ENCODE data around the gene RAD51B. TPM values are rescaled to one million over a fixed set of nuclear protein-coding genes. Genes with fewer than 3 reads are reported as not detected.

RAD51B gene
- polyA plus RNA-seq, 1 experiment, result 6.6 TPM

DNA sequence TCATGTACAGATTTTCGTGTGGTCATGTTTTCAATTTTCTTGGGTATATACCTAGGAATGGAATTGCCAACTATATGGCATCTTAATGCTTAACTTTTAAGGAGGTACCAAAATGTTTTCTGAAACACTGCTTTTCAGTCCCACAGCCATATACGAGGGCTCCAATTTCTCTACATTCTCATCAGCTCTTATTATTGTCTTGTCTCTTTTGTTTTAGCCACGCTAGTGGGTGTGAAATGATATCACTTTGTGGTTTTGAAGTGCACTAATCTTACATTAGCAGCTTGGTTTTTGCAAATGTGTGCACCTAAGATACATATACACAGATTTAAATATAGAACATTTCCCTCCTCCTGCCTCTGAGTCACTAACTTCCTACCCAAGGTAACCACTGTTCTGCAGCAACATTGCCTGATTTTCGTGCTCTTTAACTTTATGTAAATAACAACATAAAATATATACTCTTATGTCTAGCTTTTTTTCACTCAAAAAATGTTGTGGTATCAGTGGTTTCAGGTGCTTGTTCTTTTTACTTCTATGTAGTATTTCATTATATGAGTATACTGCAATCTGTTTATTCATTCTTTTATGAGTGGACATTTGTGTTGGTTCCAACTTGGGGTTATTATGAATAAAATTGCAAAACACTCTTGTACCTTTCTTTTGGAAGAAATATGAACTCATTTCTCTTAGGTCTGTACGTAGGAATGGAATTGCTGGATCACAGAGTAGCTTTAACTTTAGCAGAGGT is 900.2 kb downstream of the RAD51B start:
- Histone ChIP-seq H3K27me3 (ENCODE audit: control insufficient read depth, insufficient read depth, low read length) (no peaks in the 10 kb centered on the region), H3K9me3 (ENCODE audit: control insufficient read depth, insufficient read depth, low read length) (peaks cover 4% of the 10 kb centered on the region), H3K27ac (ENCODE audit: low read depth, low read length) (no peak overlapping the region), H3K4me3 (ENCODE audit: low read depth, low read length) (no peak overlapping the region)
- TF ChIP-seq, protein P1, sequence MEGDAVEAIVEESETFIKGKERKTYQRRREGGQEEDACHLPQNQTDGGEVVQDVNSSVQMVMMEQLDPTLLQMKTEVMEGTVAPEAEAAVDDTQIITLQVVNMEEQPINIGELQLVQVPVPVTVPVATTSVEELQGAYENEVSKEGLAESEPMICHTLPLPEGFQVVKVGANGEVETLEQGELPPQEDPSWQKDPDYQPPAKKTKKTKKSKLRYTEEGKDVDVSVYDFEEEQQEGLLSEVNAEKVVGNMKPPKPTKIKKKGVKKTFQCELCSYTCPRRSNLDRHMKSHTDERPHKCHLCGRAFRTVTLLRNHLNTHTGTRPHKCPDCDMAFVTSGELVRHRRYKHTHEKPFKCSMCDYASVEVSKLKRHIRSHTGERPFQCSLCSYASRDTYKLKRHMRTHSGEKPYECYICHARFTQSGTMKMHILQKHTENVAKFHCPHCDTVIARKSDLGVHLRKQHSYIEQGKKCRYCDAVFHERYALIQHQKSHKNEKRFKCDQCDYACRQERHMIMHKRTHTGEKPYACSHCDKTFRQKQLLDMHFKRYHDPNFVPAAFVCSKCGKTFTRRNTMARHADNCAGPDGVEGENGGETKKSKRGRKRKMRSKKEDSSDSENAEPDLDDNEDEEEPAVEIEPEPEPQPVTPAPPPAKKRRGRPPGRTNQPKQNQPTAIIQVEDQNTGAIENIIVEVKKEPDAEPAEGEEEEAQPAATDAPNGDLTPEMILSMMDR (IDR thresholded peaks at IDR 0.05; ENCODE audit: low read depth, low read length), result no peak
- CTCF ChIA-PET, result no interaction called here
- DNase-seq (ENCODE audit: low read depth, low spot score), result no peak
- POLR2A ChIA-PET, result no interaction called here

DNA sequence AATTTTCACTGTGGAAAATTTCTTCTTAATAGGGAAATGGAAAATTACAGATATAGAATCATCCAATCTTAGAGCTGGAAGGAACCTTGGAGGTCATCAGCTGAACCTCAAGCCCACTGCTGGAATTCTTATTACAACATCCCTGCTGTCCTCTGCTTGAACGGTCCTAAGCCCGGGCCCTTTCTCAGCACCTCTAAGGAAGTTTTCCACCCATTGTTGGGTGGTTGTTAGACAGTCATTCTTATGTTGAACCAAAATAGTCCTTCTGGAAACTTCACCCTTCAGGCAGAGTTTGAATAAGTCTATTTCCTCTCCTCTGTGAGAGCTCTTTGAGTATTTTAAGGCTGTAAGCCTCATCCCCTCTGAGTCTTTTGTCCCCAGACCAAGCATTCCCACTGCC is 902.6 kb downstream of the RAD51B start:
- no peak overlapping the region for H3K4me3 ChIP-seq (ENCODE audit: low read depth, low read length)
- no peaks in the 10 kb centered on the region for H3K27me3 ChIP-seq (ENCODE audit: control insufficient read depth, insufficient read depth, low read length)
- ChIA-PET POLR2A (no interaction called here), CTCF (no interaction called here)
- peaks cover 4% of the 10 kb centered on the region for H3K9me3 ChIP-seq (ENCODE audit: control insufficient read depth, insufficient read depth, low read length)
- DNase-seq (ENCODE audit: low read depth, low spot score), result no peak
- TF ChIP-seq, protein P1 (IDR thresholded peaks at IDR 0.05; ENCODE audit: low read depth, low read length), result no peak
- no peak overlapping the region for H3K27ac ChIP-seq (ENCODE audit: low read depth, low read length)

DNA sequence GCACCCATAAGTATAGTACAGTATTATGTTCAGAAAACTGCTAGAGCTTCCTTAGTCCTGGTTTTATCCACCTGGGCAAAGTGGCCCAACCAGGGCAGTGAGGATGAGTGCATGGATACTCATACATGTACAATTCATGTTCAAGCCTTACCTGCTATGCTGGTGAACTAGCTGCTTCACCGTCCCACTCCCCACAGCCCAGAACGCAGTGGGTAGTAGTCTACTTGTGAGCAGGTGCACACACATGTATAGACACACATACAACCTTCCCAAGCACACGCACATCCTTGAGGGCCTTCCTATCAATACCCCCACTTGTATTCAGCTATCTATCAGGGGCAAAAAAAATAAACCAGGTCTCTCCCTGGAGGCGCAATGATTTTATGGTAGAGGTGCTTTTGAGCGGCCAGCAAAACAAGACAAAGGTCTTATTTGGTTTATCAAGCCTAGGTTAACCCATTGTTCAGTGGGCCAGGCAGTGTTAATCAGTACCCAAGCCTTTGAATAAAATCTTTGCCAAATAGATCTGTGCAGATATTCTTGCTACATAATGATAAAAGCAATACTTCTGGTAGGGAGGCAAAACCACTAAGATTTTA is 903.5 kb downstream of the RAD51B start:
- CTCF ChIA-PET, result interaction anchor here (0.7 kb wide), 1 partner anchor 789 kb away, joined by 3 read pairs; no protein-coding TSS in a partner anchor
- no peak for DNase-seq (ENCODE audit: low read depth, low spot score)
- Histone ChIP-seq H3K9me3 (ENCODE audit: control insufficient read depth, insufficient read depth, low read length) (peaks cover 4% of the 10 kb centered on the region), H3K4me3 (ENCODE audit: low read depth, low read length) (no peak overlapping the region), H3K27me3 (ENCODE audit: control insufficient read depth, insufficient read depth, low read length) (no peaks in the 10 kb centered on the region), H3K27ac (ENCODE audit: low read depth, low read length) (no peak overlapping the region)
- POLR2A ChIA-PET, result no interaction called here
- TF ChIP-seq, protein P1 (IDR thresholded peaks at IDR 0.05; ENCODE audit: low read depth, low read length), result no peak

DNA sequence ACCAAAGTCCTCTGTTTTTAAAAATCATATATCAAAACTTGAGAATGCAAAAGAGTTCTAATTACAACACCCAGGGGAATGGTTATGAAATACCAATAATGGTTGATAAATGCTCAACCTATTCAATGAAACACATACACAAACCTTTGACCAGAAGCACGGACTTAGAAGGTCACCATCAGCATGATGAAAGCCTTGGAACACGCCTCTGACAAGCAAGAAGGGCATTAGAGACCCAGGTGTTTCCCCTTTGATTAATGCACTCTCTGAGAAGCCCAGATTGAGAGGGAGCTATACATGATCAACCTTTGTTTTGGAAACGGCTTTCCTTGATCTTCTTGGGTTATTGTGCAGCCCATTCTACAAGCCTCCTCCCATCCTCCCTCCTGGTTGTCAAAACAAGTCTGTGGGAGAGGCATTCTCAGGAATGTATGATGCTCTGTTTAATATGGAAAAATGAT is 904.3 kb downstream of the RAD51B start:
- POLR2A ChIA-PET, result no interaction called here
- Histone ChIP-seq H3K27ac (ENCODE audit: low read depth, low read length) (no peak overlapping the region), H3K27me3 (ENCODE audit: control insufficient read depth, insufficient read depth, low read length) (no peaks in the 10 kb centered on the region), H3K9me3 (ENCODE audit: control insufficient read depth, insufficient read depth, low read length) (peaks cover 4% of the 10 kb centered on the region), H3K4me3 (ENCODE audit: low read depth, low read length) (no peak overlapping the region)
- DNase-seq (ENCODE audit: low read depth, low spot score), result no peak
- TF ChIP-seq, protein P1 (IDR thresholded peaks at IDR 0.05; ENCODE audit: low read depth, low read length), result no peak
- CTCF ChIA-PET, result interaction anchor here (0.7 kb wide), 1 partner anchor 790 kb away, joined by 3 read pairs; no protein-coding TSS in a partner anchor

DNA sequence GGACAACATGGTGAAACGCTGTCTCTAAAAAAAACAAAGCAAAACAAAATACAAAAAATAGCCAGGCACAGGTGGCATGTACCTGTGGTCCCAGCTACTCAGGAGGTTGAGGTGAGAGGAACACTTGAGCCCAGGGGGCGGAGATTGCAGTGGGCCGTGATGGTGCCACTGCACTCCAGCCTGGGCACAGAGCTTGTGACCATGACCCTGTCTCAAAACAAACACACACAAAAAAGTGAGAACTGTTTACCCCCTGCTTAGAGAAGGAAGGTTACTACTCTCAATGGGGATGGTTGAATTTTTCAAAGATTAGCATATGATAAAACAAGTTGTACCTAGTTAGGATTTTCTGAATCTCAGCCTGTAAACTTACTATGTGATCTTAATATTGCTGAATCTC is 905.3 kb downstream of the RAD51B start:
- Histone ChIP-seq H3K27me3 (ENCODE audit: control insufficient read depth, insufficient read depth, low read length) (no peaks in the 10 kb centered on the region), H3K9me3 (ENCODE audit: control insufficient read depth, insufficient read depth, low read length) (peaks cover 4% of the 10 kb centered on the region), H3K4me3 (ENCODE audit: low read depth, low read length) (no peak overlapping the region), H3K27ac (ENCODE audit: low read depth, low read length) (no peak overlapping the region)
- TF ChIP-seq, protein P1 (IDR thresholded peaks at IDR 0.05; ENCODE audit: low read depth, low read length), result no peak
- no peak for DNase-seq (ENCODE audit: low read depth, low spot score)
- ChIA-PET POLR2A (no interaction called here), CTCF (no interaction called here)

Measured in AG04450 (cell line).